OCI-LY7 (cell line): ENCODE data around the gene WDR90.
"Not testable (repeated sequence)": the region's sequence is repeated elsewhere in the genome, so short reads cannot be mapped to it uniquely, and the experiment has no call there.

Experiments used
- EZH2phosphoT487 ChIP-seq: fragments of 200-600 bp; sonication (generic); IDR thresholded peaks from 2 replicates; pipeline ENCODE4 v1.6.1; 2018; ENCODE audit warnings: low read depth, borderline replicate concordance, mild to moderate bottlenecking, mixed run types, antibody characterized with exemption, low read length, moderate library complexity, mixed read lengths
- TF ChIP-seq, protein P1 (sequence below): fragments of 200-600 bp; sonication (generic); conservative IDR thresholded peaks from 2 replicates; pipeline ENCODE4 v1.5.1; 2014; ENCODE audit warnings: mild to moderate bottlenecking, antibody characterized with exemption, low read length, moderate library complexity, mixed read lengths

DNA sequence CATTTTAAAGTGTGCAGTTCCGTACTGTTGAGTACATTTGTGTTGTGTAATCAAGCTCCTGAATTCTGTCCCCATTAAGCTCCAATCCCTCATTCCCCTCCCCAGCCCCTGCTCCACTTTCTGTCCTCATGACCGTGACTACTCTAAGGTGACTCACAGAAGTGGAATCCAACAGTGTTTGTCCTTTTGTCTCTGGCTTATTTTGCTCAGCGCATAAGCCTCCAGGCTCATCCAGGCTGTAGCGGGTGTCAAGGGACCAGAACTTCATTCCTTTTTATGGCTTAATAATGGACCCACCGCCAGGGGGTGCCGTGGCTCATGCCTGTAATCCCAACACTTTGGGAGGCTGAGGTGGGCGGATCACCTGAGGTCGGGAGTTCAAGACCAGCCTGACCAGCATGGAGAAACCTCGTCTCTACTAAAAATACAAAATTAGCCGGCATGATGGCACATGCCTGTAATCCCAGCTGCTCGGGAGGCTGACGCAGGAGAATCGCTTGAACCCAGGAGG is 63.6 kb downstream of the WDR90 start:
- TF ChIP-seq EZH2phosphoT487: not testable (repeated sequence)
- TF ChIP-seq, protein P1, sequence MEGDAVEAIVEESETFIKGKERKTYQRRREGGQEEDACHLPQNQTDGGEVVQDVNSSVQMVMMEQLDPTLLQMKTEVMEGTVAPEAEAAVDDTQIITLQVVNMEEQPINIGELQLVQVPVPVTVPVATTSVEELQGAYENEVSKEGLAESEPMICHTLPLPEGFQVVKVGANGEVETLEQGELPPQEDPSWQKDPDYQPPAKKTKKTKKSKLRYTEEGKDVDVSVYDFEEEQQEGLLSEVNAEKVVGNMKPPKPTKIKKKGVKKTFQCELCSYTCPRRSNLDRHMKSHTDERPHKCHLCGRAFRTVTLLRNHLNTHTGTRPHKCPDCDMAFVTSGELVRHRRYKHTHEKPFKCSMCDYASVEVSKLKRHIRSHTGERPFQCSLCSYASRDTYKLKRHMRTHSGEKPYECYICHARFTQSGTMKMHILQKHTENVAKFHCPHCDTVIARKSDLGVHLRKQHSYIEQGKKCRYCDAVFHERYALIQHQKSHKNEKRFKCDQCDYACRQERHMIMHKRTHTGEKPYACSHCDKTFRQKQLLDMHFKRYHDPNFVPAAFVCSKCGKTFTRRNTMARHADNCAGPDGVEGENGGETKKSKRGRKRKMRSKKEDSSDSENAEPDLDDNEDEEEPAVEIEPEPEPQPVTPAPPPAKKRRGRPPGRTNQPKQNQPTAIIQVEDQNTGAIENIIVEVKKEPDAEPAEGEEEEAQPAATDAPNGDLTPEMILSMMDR: peak; percentile 73
